CD14-positive monocyte (primary cell): ENCODE measurements around the gene STARD3. TPM values are rescaled to one million over a fixed set of nuclear protein-coding genes. Genes with fewer than 3 reads are reported as not detected.
A peak's percentile ranks its signal among the peaks of the same experiment; 100 is the strongest.

ENCODE experiments used
- DNase-seq, 3 donors: peaks; one replicate each; pipeline ENCODE4 v3.0.0-alpha.2; 2011 to 2022
- H2AFZ ChIP-seq: 2 replicates; pipeline ENCODE4 v1.6.0; 2012; ENCODE audit warnings: mild to moderate bottlenecking, low read depth, low read length, inconsistent platforms; ENCODE audit not compliant: insufficient read depth, poor library complexity, severe bottlenecking
- H3K27ac ChIP-seq, 2 donors: 1 replicate in 1 of 2; 2 replicates in 1 of 2; pipeline ENCODE4 v1.5.1; 2012 to 2013; ENCODE audit warnings: low read length in 2 of 2, control low read depth in 1 of 2, inconsistent platforms in 1 of 2, low read depth in 1 of 2, mild to moderate bottlenecking in 1 of 2
- H3K27me3 ChIP-seq, 2 donors: one replicate each; pipeline versions ENCODE4 v1.6.0 to v1.6.1; 2011 to 2013; ENCODE audit warnings: low read length in 2 of 2; ENCODE audit not compliant: control insufficient read depth in 2 of 2, insufficient read depth in 2 of 2
- H3K36me3 ChIP-seq, 2 donors: replicated peaks in 1 of 2; 1 replicate in 1 of 2; 2 replicates in 1 of 2; pipeline versions ENCODE4 v1.5.1 to v1.6.1; 2012 to 2013; ENCODE audit warnings: low read length in 2 of 2, control low read depth in 1 of 2, inconsistent platforms in 1 of 2, mild to moderate bottlenecking in 1 of 2; ENCODE audit not compliant: insufficient read depth in 2 of 2, control insufficient read depth in 1 of 2
- H3K4me1 ChIP-seq, 2 donors: 1 replicate in 1 of 2; 2 replicates in 1 of 2; pipeline versions ENCODE4 v1.5.1 to v1.6.1; 2012 to 2013; ENCODE audit warnings: low read length in 2 of 2, control low read depth in 1 of 2, inconsistent platforms in 1 of 2, mild to moderate bottlenecking in 1 of 2, moderate library complexity in 1 of 2; ENCODE audit not compliant: insufficient read depth in 2 of 2, control insufficient read depth in 1 of 2
- H3K4me2 ChIP-seq: replicated peaks from 2 replicates; pipeline ENCODE3; 2012; ENCODE audit warnings: low read length, moderate library complexity, mild to moderate bottlenecking; ENCODE audit not compliant: poor library complexity, severe bottlenecking; ENCODE audit errors: extremely low read depth
- H3K4me3 ChIP-seq, 3 experiments: fragments of 200-600 bp in 1 of 3; sonication (generic) in 1 of 3; replicated peaks in 1 of 3; 1 replicate in 2 of 3; 2 replicates in 1 of 3; pipeline ENCODE4 v1.5.1; 2011 to 2013; ENCODE audit warnings: low read length in 3 of 3, mild to moderate bottlenecking in 3 of 3, control low read depth in 2 of 3, low read depth in 2 of 3, inconsistent platforms in 1 of 3, moderate library complexity in 1 of 3
- H3K79me2 ChIP-seq: 2 replicates; pipeline ENCODE4 v1.6.0; 2012; ENCODE audit warnings: mild to moderate bottlenecking, control low read depth, inconsistent platforms, low read length, moderate library complexity; ENCODE audit not compliant: insufficient read depth
- H3K9ac ChIP-seq: 2 replicates; pipeline ENCODE4 v1.6.0; 2017; ENCODE audit warnings: low read length, mild to moderate bottlenecking; ENCODE audit not compliant: insufficient read depth, poor library complexity, severe bottlenecking
- H3K9me3 ChIP-seq, 2 donors: replicated peaks in 1 of 2; 1 replicate in 1 of 2; 2 replicates in 1 of 2; pipeline versions ENCODE4 v1.5.1 to v1.6.1; 2012 to 2013; ENCODE audit warnings: low read length in 2 of 2, control low read depth in 1 of 2; ENCODE audit not compliant: control insufficient read depth in 1 of 2, insufficient read depth in 1 of 2
- H4K20me1 ChIP-seq: 2 replicates; pipeline ENCODE4 v1.6.0; 2012; ENCODE audit warnings: mild to moderate bottlenecking, low read length, control low read depth, moderate library complexity; ENCODE audit not compliant: insufficient read depth
- H3K27ac Mint-ChIP-seq, 7 donors: one replicate each; pipeline ENCODE4 v1.8.0; 2020; ENCODE audit warnings: mild to moderate bottlenecking in 7 of 7, mixed read lengths in 7 of 7, moderate library complexity in 6 of 7, inconsistent platforms in 2 of 7
- H3K27me3 Mint-ChIP-seq, 3 donors: one replicate each; pipeline ENCODE4 v1.8.0; 2021 to 2022; ENCODE audit warnings: low read depth in 3 of 3, mild to moderate bottlenecking in 3 of 3, mixed read lengths in 3 of 3, moderate library complexity in 3 of 3, inconsistent platforms in 1 of 3
- H3K36me3 Mint-ChIP-seq, 2 donors: one replicate each; pipeline ENCODE4 v1.8.0; 2020; ENCODE audit warnings: mixed read lengths in 2 of 2, inconsistent platforms in 1 of 2, mild to moderate bottlenecking in 1 of 2
- H3K4me1 Mint-ChIP-seq: one replicate; pipeline ENCODE4 v1.8.0; 2020; ENCODE audit warnings: mild to moderate bottlenecking, mixed read lengths
- H3K4me3 Mint-ChIP-seq, 2 donors: one replicate each; pipeline ENCODE4 v1.8.0; 2020; ENCODE audit warnings: mild to moderate bottlenecking in 2 of 2, mixed read lengths in 2 of 2, moderate library complexity in 1 of 2
- H3K9me3 Mint-ChIP-seq, 7 donors: one replicate each; pipeline ENCODE4 v1.8.0; 2020 to 2022; ENCODE audit warnings: mixed read lengths in 7 of 7, mild to moderate bottlenecking in 6 of 7, moderate library complexity in 6 of 7, inconsistent platforms in 2 of 7
- CTCF ChIP-seq: fragments of 200-600 bp; IDR thresholded peaks from one replicate; pipeline ENCODE4 v1.8.0; 2022; ENCODE audit warnings: antibody characterized with exemption, mild to moderate bottlenecking
- WGBS: methylation state at CpG from one replicate; pipeline ENCODE4 v1.1.5; 2013; ENCODE audit warnings: missing lambda C conversion rate; ENCODE audit not compliant: insufficient coverage; 5-methylcytosine and 5-hydroxymethylcytosine counted together
- intact Hi-C, 2 donors: fragments of 100-400 bp; cut with micrococcal nuclease; formaldehyde crosslinking; loops; one replicate each; pipeline versions ENCODE4 v1.15.0 to v1.15.1; 2023
- polyA plus RNA-seq, 3 donors: library from polyadenylated mRNA; depleted of rRNA in 1 of 3; unstranded in 2 of 3; stranded (reverse) in 1 of 3; fragments of 300-500 nt in 2 of 3; fragments of >200 nt in 1 of 3; fragmentation: Illumina TruSeq in 2 of 3; gene quantifications; 1 replicate in 2 of 3; 2 replicates in 1 of 3; pipeline ENCODE4 v1.2.3, GENCODE V29; 2012 to 2021

STARD3 gene
- polyA plus RNA-seq, 3 donors: 35.1 to 114 (median 45.3) TPM

- H3K9ac ChIP-seq: no peak overlapping the region
- H4K20me1 ChIP-seq: no peaks in the 10 kb centered on the region
- intact Hi-C loops: no loop called here
- no peak for TF ChIP-seq CTCF
- no peak overlapping the region for H2AFZ ChIP-seq
- H3K79me2 ChIP-seq: no peaks in the 10 kb centered on the region
- WGBS: 80% methylated on average over 12 of the region's 13 CpGs
- no peaks in the 10 kb centered on the region for H3K27me3 ChIP-seq
- H3K4me2 ChIP-seq: no peak overlapping the region
- Mint-ChIP-seq H3K36me3 (peaks cover 31 to 32% of the 10 kb centered on the region in 2 donors), H3K9me3 (peaks cover 0 to 2% (median 0%) of the 10 kb centered on the region in 7 donors), H3K27ac (peak overlapping the region in 2 of 7 donors; percentile 10 to 13), H3K4me1 (peaks cover 26% of the 10 kb centered on the region), H3K4me3 (no peak overlapping the region), H3K27me3 (peaks cover 1 to 10% (median 7%) of the 10 kb centered on the region in 3 donors)
- peaks cover 0 to 3% of the 10 kb centered on the region in 2 donors for H3K36me3 ChIP-seq
- no peak overlapping the region for H3K27ac ChIP-seq
- H3K9me3 ChIP-seq: no peaks in the 10 kb centered on the region
- no peak for DNase-seq
- no peak overlapping the region for H3K4me3 ChIP-seq
- H3K4me1 ChIP-seq: peaks cover 11 to 14% of the 10 kb centered on the region in 2 donors
Measured at GRCh38 chr17:39677542-39678339, 40.8 kb downstream of the STARD3 start.

GRCh38 chr17:39678340-39679116 lies 41.6 kb downstream of the STARD3 start:
- peaks cover 2 to 9% of the 10 kb centered on the region in 2 donors for H3K36me3 ChIP-seq
- H3K9me3 ChIP-seq: no peaks in the 10 kb centered on the region
- no peak overlapping the region for H3K27ac ChIP-seq
- H3K9me3 Mint-ChIP-seq: peaks cover 0 to 2% (median 0%) of the 10 kb centered on the region in 7 donors
- no peaks in the 10 kb centered on the region for H3K79me2 ChIP-seq
- H3K27me3 ChIP-seq: no peaks in the 10 kb centered on the region
- H3K4me3 Mint-ChIP-seq: no peak overlapping the region
- H3K4me2 ChIP-seq: no peak overlapping the region
- peaks cover 26% of the 10 kb centered on the region for H3K4me1 Mint-ChIP-seq
- no peaks in the 10 kb centered on the region for H4K20me1 ChIP-seq
- no peak overlapping the region for H3K9ac ChIP-seq
- no peak overlapping the region for H2AFZ ChIP-seq
- intact Hi-C loops: no loop called here
- H3K4me1 ChIP-seq: peaks cover 11 to 14% of the 10 kb centered on the region in 2 donors
- H3K27ac Mint-ChIP-seq: peak overlapping the region in 1 of 7 donors; percentile 50
- 90% methylated on average over 11 of the region's 13 CpGs for WGBS
- peaks cover 0 to 9% (median 2%) of the 10 kb centered on the region in 3 donors for H3K27me3 Mint-ChIP-seq
- TF ChIP-seq CTCF: no peak
- peaks cover 37 to 38% of the 10 kb centered on the region in 2 donors for H3K36me3 Mint-ChIP-seq
- DNase-seq: no peak
- H3K4me3 ChIP-seq: no peak overlapping the region
